Inferior parietal cortex (tissue), 1 donor: ENCODE measurements around the gene LFNG.

Source experiments
- DNase-seq: peaks from one replicate; pipeline ENCODE4 v3.0.0-alpha.2; 2016; ENCODE audit errors: extremely low spot score

LFNG gene

DNA sequence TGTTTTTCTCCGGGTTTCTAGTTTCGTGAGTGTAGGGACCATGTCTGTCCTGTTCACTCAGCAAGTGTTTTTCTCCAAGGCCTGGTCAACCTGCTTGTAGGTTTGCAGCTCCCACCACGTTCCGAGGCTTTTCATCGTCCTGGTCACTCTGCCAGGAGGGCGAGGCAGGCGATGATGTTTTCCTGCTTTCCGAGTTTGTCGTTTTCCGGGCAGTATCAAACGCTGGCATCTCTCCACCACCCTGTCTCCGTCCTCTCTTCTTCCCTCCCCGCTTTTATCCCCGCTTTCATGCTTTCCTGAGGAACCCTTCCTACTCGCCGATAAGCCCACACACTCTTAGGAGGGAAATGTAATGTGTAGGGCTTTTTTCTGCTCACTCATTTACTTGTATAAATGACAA lies 50.4 kb downstream of the LFNG start:
- DNase-seq: no peak

DNA sequence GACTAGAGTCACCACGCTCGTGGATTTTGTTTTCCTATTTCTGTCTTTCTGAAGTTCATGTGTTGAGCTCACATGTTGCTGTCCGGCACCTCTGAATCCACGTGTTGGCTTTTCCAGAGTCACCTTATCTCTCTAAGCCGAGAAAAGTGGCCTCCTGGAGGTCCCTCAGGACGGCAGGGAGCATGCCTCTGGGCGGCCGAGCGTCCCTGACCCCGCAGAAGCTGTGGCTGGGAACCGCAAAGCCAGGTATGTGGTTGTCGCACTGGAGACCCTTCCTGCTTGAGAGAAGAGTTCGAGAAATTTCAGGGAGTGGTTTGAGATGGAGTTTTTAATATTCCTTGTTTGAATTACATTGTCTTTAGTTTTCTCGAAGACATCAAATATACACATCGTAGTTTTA lies 51.8 kb downstream of the LFNG start:
- no peak for DNase-seq

DNA sequence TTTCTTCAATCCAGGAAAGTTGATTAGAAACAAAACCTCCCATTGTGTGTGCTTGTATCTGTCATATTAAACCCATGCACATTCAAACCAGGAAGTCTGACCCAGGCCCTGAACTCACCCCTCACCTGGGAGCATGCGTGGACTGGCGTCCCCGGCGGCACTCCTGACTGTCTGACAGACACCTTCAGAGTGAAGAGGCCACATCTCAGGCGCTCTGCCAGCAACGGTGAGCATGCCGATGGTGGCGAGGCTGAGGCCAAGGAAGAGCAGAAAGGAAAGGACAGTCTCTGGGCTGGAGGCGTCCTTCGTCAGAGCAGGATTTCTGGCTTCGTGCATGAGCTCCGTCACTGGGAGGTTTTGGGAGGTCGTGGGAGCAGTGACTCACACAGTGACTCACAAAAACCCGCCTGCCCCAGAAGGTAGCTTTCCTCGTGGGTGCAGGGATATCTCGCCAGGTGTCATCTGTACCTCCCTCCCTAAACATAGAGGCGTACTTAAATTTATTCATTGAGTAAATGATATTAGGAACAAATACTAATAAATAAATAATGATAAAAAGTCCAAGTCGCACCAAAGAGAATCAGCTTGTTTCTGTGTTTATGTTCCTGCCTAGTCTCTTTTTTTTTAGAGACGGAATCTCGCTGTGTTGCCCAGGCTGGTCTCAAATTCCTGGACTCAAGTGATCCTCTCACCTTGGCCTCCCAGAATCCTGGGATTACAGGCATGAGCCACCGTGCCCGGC lies 52.7 kb downstream of the LFNG start:
- DNase-seq: no peak

DNA sequence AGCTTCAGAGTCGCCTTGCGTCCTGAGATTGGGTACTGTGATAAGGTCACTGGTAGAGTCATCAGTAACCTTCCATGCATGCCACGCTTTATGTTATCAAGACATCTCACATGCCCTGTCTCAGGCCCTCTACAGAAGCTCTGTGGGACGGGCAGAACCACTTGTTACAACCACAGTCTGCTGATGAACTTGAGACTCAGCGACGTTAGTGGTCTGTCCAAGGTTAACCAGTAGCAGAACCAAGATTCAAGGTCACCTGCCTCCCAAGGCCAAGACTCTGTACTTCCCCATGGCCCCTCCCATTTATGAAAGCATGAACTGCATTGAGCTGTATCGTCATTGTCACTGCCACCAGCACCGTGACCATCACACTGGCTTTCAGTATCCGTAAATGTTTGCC lies 54.2 kb downstream of the LFNG start:
- no peak for DNase-seq

DNA sequence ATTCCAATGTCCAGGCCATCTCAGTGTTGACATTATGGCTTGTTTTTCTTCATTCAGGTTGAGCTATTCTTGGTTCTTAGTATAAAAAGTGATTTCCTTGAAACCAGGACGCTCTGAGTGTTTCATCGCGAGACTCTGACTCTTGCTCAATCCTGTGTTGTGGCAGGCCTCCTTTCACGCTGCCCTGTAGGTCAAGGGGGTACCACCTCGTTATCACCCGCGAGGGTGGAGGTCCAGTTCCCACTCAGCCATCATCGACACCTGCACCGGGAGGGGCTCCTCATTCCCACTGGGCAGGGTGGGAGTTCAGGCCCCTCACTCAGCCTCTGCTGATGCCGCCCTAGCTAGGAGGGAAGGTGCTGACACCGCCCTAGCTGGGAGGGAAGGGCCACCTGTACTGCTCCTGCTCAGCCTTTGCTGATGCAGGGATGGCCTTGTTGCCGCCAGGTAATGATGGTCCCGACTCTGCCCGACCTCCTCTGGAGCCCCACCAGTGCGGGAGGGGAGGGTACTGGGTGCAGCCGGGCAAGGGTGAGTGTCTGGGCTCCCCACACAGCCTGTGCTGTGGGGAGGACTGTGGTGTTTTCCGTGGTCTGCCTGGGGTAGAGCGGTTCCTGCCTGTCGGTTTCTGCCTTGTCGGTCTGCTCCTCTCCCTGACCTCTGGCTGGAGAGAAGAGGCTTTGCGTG lies 55.6 kb downstream of the LFNG start:
- no peak for DNase-seq

DNA sequence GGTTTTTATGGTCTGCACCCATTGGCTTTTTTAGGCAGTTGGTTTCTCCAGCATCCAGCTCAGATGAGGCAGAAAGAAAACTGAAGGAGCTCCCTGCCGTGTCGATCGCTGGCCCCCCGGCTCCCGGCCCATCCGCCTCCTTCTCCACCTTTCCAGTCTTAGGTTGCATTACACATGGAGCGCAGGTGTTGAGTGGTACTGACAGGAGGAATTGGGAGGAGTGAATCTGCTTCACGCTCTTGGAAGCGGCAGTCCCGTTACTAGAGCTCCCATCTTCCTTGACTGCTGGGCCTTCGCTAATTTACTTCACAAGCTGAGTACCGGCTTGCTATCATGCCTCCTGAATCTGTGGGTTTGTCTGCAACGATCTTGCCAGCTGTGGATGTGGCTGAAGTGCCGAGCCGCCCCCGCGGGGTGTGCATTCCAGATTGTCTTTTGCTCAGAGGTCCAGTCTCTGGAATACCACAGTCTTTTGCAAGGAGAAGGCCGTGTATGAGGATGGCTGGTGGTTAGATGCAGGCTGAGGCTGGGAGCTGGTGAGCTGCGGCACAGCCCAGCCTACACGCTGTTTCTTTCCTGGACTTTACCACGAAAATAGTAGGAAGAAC lies 56.3 kb downstream of the LFNG start:
- no peak for DNase-seq

DNA sequence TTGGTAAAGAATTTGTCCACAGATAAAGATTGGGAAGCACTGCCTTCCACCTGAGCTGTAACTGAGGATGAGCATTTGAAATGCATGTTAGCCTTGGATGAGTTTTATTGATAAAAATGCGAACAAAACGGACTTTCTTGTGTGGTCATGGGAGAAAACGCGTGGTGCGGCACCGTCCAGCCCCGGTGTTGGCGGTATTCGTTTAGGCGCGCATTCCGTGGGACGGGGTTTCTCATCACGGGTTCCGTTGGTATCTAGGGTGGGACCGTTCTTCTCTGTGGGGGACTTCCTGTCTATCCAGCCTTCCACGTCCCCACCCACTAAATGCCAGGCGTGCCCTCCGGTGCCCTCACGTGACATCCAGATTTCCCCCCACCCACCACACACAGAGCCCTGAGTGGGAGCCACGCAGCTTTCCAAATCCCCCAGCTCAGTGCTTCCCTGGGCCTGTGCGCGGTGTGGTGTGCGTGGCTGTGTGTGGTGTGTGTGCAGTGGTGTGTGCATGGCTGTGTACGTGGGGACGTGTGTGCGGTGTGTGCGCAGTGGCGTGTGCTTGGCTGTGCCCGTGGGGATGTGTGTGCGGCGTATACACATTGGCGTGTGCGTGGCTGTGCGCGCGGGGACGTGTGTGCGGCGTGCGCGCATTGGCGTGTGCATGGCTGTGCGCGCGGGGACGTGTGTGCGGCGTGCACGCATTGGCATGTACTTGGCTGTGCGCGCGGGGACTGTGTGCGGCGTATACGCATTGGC lies 57.3 kb downstream of the LFNG start:
- no peak for DNase-seq
